ENCODE results near the gene TXNDC17. TPM values are rescaled to one million over a fixed set of nuclear protein-coding genes. Genes with fewer than 3 reads are reported as not detected.

Gene TXNDC17
- total RNA-seq, 1 donor from 2014 or later: 117 TPM

GRCh38 chr17:6636105-6636504 lies 4.8 kb upstream of the TXNDC17 start:
- TF ChIP-seq CTCF (conservative IDR thresholded peaks at IDR 0.05): no peak
- no peak for DNase-seq (ENCODE audit: low read depth, low spot score)
- no peaks in the 10 kb centered on the region for H3K9me3 Mint-ChIP-seq
- H3K27me3 Mint-ChIP-seq (ENCODE audit: low read depth): no peaks in the 10 kb centered on the region
- peaks cover 14% of the 10 kb centered on the region for H3K4me1 Mint-ChIP-seq
- H3K4me3 Mint-ChIP-seq: peak overlapping the region; percentile 69
- H3K36me3 Mint-ChIP-seq (ENCODE audit: low read depth): peaks cover 22% of the 10 kb centered on the region
- H3K27ac Mint-ChIP-seq (ENCODE audit: unreplicated experiment): no peak overlapping the region

DNA sequence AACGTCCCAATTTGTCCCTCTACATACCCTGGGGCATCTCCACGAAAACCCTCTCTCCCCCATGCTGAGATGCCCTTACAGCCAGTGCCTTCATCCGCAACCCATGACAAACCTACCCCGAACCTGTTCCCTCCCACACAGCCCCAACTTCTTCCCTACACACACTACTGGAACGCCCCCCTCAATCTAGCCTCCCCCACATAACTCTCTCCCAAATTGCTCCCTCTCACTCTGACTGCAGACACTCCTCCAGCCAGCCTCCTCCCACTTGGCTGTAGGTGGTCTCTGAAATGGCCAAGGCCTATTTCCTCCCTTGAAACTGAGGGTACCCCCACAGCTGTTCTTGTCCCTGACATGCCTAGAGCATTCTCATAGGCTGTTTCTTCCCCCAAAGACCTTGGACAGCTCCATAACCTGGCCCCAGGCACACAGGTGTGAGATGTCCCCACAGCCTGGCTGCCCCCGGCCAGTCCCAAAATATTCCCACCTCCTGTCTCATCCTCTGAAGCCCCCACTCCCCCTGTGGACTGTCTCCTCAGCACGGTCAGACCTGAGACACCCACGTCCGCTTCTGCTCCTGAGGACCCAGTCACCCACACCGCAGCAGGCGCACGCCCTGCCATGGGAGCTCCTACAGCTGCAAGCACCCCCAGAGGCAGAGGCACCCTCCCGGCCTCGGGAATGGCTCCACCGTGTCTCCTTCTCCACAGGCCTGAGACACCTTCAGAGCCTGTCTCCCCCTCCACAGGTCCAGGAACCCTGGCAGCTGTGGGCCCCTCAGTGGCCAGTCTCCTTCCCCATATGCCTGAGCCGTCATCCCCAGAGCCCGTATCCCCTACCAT lies 4.0 kb upstream of the TXNDC17 start:
- no peaks in the 10 kb centered on the region for H3K27me3 Mint-ChIP-seq (ENCODE audit: low read depth)
- peaks cover 21% of the 10 kb centered on the region for H3K4me1 Mint-ChIP-seq
- no peak for TF ChIP-seq CTCF (conservative IDR thresholded peaks at IDR 0.05)
- peak overlapping the region; percentile 69 for H3K4me3 Mint-ChIP-seq
- DNase-seq (ENCODE audit: low read depth, low spot score): no peak
- peaks cover 18% of the 10 kb centered on the region for H3K36me3 Mint-ChIP-seq (ENCODE audit: low read depth)
- H3K27ac Mint-ChIP-seq (ENCODE audit: unreplicated experiment): peak overlapping the region; percentile 62
- no peaks in the 10 kb centered on the region for H3K9me3 Mint-ChIP-seq

- no peak for DNase-seq (ENCODE audit: low read depth, low spot score)
- Mint-ChIP-seq H3K36me3 (ENCODE audit: low read depth) (peaks cover 18% of the 10 kb centered on the region), H3K4me1 (peaks cover 27% of the 10 kb centered on the region), H3K9me3 (no peaks in the 10 kb centered on the region), H3K4me3 (peak overlapping the region; percentile 69), H3K27ac (ENCODE audit: unreplicated experiment) (peak overlapping the region; percentile 62), H3K27me3 (ENCODE audit: low read depth) (no peaks in the 10 kb centered on the region)
- no peak for TF ChIP-seq CTCF (conservative IDR thresholded peaks at IDR 0.05)
Measured at GRCh38 chr17:6637458-6637840, 3.4 kb upstream of the TXNDC17 start.

DNA sequence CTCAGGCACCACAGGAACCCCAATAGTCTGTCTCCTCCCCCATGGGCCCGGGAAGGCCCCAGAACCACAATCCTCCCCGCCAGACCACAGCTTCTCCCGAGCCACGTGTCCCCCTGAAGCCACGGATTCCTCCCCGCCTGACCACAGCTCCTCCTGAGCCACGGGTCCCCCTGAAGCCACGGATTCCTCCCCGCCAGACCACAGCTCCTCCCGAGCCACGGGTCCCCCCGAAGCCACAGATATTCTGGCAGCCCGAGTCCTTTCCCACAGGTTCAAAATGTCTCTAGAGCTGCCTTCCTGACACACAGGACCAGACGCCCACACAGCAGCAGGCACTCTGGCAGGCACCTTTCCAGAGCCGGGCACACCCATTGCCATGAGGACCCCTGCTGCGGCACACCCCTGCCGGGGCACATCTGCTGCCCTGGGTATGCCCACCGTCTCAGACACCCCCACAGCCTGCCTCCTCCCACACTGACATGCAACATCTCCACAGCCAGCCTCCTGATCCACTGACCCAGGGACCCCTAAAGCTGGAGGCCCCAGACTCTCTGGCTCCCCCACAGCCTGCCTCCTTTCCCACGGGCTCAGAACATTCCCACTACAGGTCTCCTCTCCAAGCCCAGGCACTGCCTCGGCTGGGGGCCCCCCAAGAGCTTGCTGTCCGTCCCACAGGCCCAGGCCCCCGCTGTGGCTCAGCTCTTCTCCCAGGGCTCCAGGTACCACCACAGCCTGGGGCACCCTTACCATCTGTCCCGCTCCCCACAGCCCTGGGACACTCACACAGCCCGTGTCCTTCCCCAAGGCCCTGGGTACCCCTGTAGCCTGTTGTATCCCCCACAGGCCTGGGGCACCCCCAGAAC lies 2.6 kb upstream of the TXNDC17 start:
- peak overlapping the region; percentile 35 for H3K27ac Mint-ChIP-seq (ENCODE audit: unreplicated experiment)
- H3K9me3 Mint-ChIP-seq: no peaks in the 10 kb centered on the region
- H3K36me3 Mint-ChIP-seq (ENCODE audit: low read depth): peaks cover 13% of the 10 kb centered on the region
- no peaks in the 10 kb centered on the region for H3K27me3 Mint-ChIP-seq (ENCODE audit: low read depth)
- H3K4me3 Mint-ChIP-seq: peak overlapping the region; percentile 98
- no peak for DNase-seq (ENCODE audit: low read depth, low spot score)
- peaks cover 30% of the 10 kb centered on the region for H3K4me1 Mint-ChIP-seq
- no peak for TF ChIP-seq CTCF (conservative IDR thresholded peaks at IDR 0.05)

- Mint-ChIP-seq H3K4me1 (peaks cover 30% of the 10 kb centered on the region), H3K27me3 (ENCODE audit: low read depth) (no peaks in the 10 kb centered on the region), H3K4me3 (peak overlapping the region; percentile 98), H3K9me3 (no peaks in the 10 kb centered on the region), H3K36me3 (ENCODE audit: low read depth) (peaks cover 7% of the 10 kb centered on the region), H3K27ac (ENCODE audit: unreplicated experiment) (peak overlapping the region; percentile 95)
- no peak for TF ChIP-seq CTCF (conservative IDR thresholded peaks at IDR 0.05)
- no peak for DNase-seq (ENCODE audit: low read depth, low spot score)
Measured at GRCh38 chr17:6639014-6639585, 1.8 kb upstream of the TXNDC17 start.
